Activated naive CD4-positive, alpha-beta T cell treated with anti-CD3 and anti-CD28 coated beads, Interleukin-2, amount 50 U/mL, for 16 hours (primary cell): ENCODE data around the gene SLC4A2.
"Not testable (repeated sequence)": the region's sequence is repeated elsewhere in the genome, so short reads cannot be mapped to it uniquely, and the experiment has no call there.

Experiments
- DNase-seq: peaks from one replicate; pipeline ENCODE4 v3.0.0-alpha.2; 2020

The SLC4A2 gene

GRCh38 chr7:151059367-151060112, at the start of gene SLC4A2:
TSS of gene SLC4A2 (plus strand) at chr7:151059589. CDS start at chr7:151061988, 2,399 bp downstream.
- peak; percentile 76 for DNase-seq

GRCh38 chr7:151010037-151010306, 49.4 kb upstream of the SLC4A2 start:
- DNase-seq = no peak

GRCh38 chr7:151010307-151011096, 48.9 kb upstream of the SLC4A2 start:
- peak; percentile 34 for DNase-seq

- no peak for DNase-seq
Observed at GRCh38 chr7:151011097-151011409, 48.3 kb upstream of the SLC4A2 start.

- DNase-seq = not testable (repeated sequence)
Observed at GRCh38 chr7:151011616-151012015, 47.8 kb upstream of the SLC4A2 start.

GRCh38 chr7:151012031-151012692, 47.2 kb upstream of the SLC4A2 start:
- no peak for DNase-seq

- DNase-seq = no peak
Observed at GRCh38 chr7:151012911-151013347, 46.5 kb upstream of the SLC4A2 start.

- DNase-seq = no peak
Observed at GRCh38 chr7:151013356-151013732, 46.0 kb upstream of the SLC4A2 start.

- peak; percentile 82 for DNase-seq
Observed at GRCh38 chr7:151013733-151014497, 45.5 kb upstream of the SLC4A2 start.

GRCh38 chr7:151014950-151015349, 44.4 kb upstream of the SLC4A2 start:
- peak; percentile 40 for DNase-seq

GRCh38 chr7:151015967-151016366, 43.4 kb upstream of the SLC4A2 start:
- no peak for DNase-seq

- DNase-seq = no peak
Observed at GRCh38 chr7:151016505-151016904, 42.9 kb upstream of the SLC4A2 start.

GRCh38 chr7:151016942-151017341, 42.4 kb upstream of the SLC4A2 start:
- DNase-seq = no peak

- DNase-seq = no peak
Observed at GRCh38 chr7:151017370-151017952, 41.9 kb upstream of the SLC4A2 start.

GRCh38 chr7:151017953-151018420, 41.4 kb upstream of the SLC4A2 start:
- peak; percentile 86 for DNase-seq

- peak; percentile 61 for DNase-seq
Observed at GRCh38 chr7:151018421-151019129, 40.8 kb upstream of the SLC4A2 start.

- DNase-seq = no peak
Observed at GRCh38 chr7:151019130-151019447, 40.3 kb upstream of the SLC4A2 start.

- no peak for DNase-seq
Observed at GRCh38 chr7:151020231-151020630, 39.2 kb upstream of the SLC4A2 start.

- DNase-seq = no peak
Observed at GRCh38 chr7:151023232-151023631, 36.2 kb upstream of the SLC4A2 start.

GRCh38 chr7:151024435-151025056, 34.8 kb upstream of the SLC4A2 start, which contains the start of gene ATG9B:
TSS of gene ATG9B (minus strand) at chr7:151024494. CDS start at chr7:151024423, 71 bp downstream.
- DNase-seq = no peak

GRCh38 chr7:151025924-151026671, 33.3 kb upstream of the SLC4A2 start:
- no peak for DNase-seq
